Mucosa of stomach (tissue), 1 donor: ENCODE results near the gene RSL1D1.
A peak's percentile ranks its signal among the peaks of the same experiment; 100 is the strongest.

Source experiments
- H3K27me3 ChIP-seq: one replicate; pipeline ENCODE4 v1.7.0; 2013; ENCODE audit warnings: mild to moderate bottlenecking, low read length; ENCODE audit not compliant: control insufficient read depth, insufficient read depth
- H3K36me3 ChIP-seq: one replicate; pipeline ENCODE4 v1.7.0; 2013; ENCODE audit warnings: low read length; ENCODE audit not compliant: control insufficient read depth, insufficient read depth
- H3K4me1 ChIP-seq: one replicate; pipeline ENCODE4 v1.7.0; 2013; ENCODE audit warnings: mild to moderate bottlenecking, low read length; ENCODE audit not compliant: control insufficient read depth, insufficient read depth
- H3K4me3 ChIP-seq: one replicate; pipeline ENCODE4 v1.7.0; 2013; ENCODE audit warnings: low read length
- H3K9ac ChIP-seq: one replicate; pipeline ENCODE4 v1.7.0; 2013; ENCODE audit warnings: mild to moderate bottlenecking, low read length, moderate library complexity
- H3K9me3 ChIP-seq: one replicate; pipeline ENCODE4 v1.7.0; 2013; ENCODE audit warnings: mild to moderate bottlenecking, low read length, moderate library complexity; ENCODE audit not compliant: control insufficient read depth
- donor health status: Pancreatic carcinoma.

RSL1D1 gene

DNA sequence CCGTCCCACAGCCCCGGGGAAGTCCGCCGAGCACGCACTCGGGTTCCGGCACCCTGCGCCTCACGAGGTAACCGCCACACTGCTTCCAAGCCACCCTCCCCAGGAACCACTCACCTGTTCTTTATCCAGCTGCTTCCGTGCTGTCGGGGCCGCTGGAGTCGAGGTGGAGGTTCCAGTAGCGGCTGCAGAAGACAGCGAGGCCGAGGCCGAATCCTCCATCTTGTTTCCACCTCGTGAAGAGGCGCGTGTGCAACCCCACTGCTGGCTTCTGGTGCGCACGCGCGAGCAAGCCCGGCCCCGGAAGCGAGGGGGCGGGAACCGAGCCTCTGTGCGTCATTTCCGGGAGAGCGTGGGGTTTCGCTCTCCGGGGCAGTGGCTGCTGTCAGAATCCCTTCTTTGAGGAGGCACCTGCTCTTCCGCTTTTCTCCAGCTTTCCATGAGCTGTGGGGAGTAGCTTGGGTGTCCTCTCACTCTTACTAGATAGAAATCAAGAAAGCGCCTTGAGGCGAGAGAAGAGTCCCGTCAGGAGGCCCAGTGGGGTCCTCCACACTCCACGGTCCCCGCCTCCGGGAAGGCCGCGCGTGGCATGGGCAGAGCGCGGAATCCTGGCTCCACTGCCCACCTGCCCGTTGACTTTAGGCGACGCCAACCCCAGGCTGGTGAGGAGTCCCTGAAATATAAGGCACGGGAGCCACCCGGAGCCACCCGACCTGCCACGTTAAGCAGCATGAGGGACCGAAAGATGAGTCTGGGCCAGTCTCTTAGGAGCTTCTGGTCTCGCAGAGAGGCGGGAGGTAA lies at the start of gene RSL1D1:
TSS of gene RSL1D1 (minus strand) at position 249 of the 798 bp plus-strand sequence. CDS start at position 219, 30 bp downstream.
- H3K9me3 ChIP-seq, result no peaks in the 10 kb centered on the region
- no peaks in the 10 kb centered on the region for H3K36me3 ChIP-seq
- peak within 1 kb of the TSS; percentile 93 for H3K4me3 ChIP-seq
- peaks cover 12% of the 10 kb centered on the region for H3K4me1 ChIP-seq
- H3K9ac ChIP-seq, result peak within 1 kb of the TSS; percentile 85
- no peaks in the 10 kb centered on the region for H3K27me3 ChIP-seq

- no peaks in the 10 kb centered on the region for H3K9me3 ChIP-seq
- no peaks in the 10 kb centered on the region for H3K27me3 ChIP-seq
- H3K4me3 ChIP-seq, result no peak overlapping the region
- no peaks in the 10 kb centered on the region for H3K36me3 ChIP-seq
- H3K9ac ChIP-seq, result no peak overlapping the region
- no peaks in the 10 kb centered on the region for H3K4me1 ChIP-seq
Observed at GRCh38 chr16:11901091-11901490, 49.7 kb upstream of the RSL1D1 start.

GRCh38 chr16:11896486-11897176 lies 45.3 kb upstream of the RSL1D1 start:
- H3K4me3 ChIP-seq, result no peak overlapping the region
- no peaks in the 10 kb centered on the region for H3K36me3 ChIP-seq
- no peaks in the 10 kb centered on the region for H3K4me1 ChIP-seq
- no peak overlapping the region for H3K9ac ChIP-seq
- H3K9me3 ChIP-seq, result no peaks in the 10 kb centered on the region
- no peaks in the 10 kb centered on the region for H3K27me3 ChIP-seq

DNA sequence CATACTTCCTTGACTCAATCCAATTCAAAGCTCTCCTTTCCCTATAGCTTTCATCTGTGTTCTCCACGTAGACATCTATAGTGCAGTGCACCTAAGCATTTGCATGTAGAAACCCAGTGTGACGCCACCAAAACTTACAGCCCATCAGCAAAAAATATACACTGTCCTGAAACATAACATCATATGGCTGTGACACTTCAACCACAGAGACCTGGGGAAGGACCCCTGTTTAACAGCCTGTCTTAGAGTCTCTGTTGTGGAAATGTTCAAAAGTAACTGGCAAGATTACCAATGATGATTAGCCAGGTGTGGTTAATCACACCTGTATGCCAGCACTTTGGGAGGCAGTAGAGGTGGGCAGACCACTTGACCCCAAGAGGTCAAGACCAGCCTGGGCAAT lies 42.2 kb upstream of the RSL1D1 start:
- Histone ChIP-seq H3K36me3 (no peaks in the 10 kb centered on the region), H3K4me3 (no peak overlapping the region), H3K9me3 (no peaks in the 10 kb centered on the region), H3K9ac (no peak overlapping the region), H3K4me1 (no peaks in the 10 kb centered on the region), H3K27me3 (no peaks in the 10 kb centered on the region)

- H3K27me3 ChIP-seq, result no peaks in the 10 kb centered on the region
- H3K9me3 ChIP-seq, result no peaks in the 10 kb centered on the region
- no peaks in the 10 kb centered on the region for H3K36me3 ChIP-seq
- no peak overlapping the region for H3K9ac ChIP-seq
- no peaks in the 10 kb centered on the region for H3K4me1 ChIP-seq
- H3K4me3 ChIP-seq, result no peak overlapping the region
Observed at GRCh38 chr16:11892761-11893160, 41.4 kb upstream of the RSL1D1 start.

GRCh38 chr16:11890231-11890965 lies 39.1 kb upstream of the RSL1D1 start:
- no peak overlapping the region for H3K4me3 ChIP-seq
- no peaks in the 10 kb centered on the region for H3K4me1 ChIP-seq
- no peak overlapping the region for H3K9ac ChIP-seq
- no peaks in the 10 kb centered on the region for H3K36me3 ChIP-seq
- H3K27me3 ChIP-seq, result no peaks in the 10 kb centered on the region
- H3K9me3 ChIP-seq, result no peaks in the 10 kb centered on the region

DNA sequence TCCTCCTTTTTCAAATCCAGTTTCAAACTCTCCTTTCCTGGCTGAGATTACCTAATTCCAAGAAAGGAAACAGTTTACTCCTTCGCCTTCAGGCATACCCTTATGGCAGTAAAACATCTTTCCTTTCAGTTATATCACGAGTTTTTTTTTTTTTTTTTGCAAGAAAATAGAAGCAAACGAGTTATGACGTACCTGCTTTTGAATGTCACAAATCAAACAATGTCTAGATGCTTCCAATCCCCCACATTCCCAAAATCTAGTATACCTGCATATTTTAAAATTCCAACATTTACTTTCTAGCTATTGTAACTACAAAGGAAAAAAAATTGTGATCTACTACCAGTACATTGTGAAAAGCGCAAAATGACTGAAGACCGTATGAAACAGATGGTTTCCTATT lies 35.5 kb upstream of the RSL1D1 start:
- Histone ChIP-seq H3K4me1 (no peaks in the 10 kb centered on the region), H3K9ac (no peak overlapping the region), H3K36me3 (no peaks in the 10 kb centered on the region), H3K4me3 (no peak overlapping the region), H3K27me3 (no peaks in the 10 kb centered on the region), H3K9me3 (no peaks in the 10 kb centered on the region)

DNA sequence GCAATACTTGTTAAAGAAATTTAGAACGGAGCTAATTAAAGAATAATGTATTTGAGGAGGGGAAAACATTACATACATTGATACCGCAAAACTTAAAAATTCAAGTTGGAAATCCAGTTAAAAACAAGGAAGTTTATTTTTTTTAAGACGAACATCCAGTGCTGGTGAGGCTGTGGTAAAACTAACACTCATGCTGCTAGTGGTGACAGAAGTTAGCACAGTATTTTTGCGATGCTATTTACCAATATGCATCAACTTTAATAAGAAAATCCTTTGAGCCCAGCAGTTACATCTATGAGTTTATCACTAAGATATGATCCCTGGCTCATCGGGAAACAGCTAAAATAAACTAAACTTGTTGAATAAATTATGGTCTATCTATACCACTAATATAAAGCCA lies 32.7 kb upstream of the RSL1D1 start:
- Histone ChIP-seq H3K4me3 (no peak overlapping the region), H3K9ac (no peak overlapping the region), H3K4me1 (no peaks in the 10 kb centered on the region), H3K36me3 (no peaks in the 10 kb centered on the region), H3K9me3 (no peaks in the 10 kb centered on the region), H3K27me3 (no peaks in the 10 kb centered on the region)

- no peaks in the 10 kb centered on the region for H3K4me1 ChIP-seq
- H3K4me3 ChIP-seq, result no peak overlapping the region
- no peak overlapping the region for H3K9ac ChIP-seq
- H3K9me3 ChIP-seq, result no peaks in the 10 kb centered on the region
- H3K27me3 ChIP-seq, result no peaks in the 10 kb centered on the region
- H3K36me3 ChIP-seq, result no peaks in the 10 kb centered on the region
Observed at GRCh38 chr16:11880007-11880406, 28.7 kb upstream of the RSL1D1 start.

DNA sequence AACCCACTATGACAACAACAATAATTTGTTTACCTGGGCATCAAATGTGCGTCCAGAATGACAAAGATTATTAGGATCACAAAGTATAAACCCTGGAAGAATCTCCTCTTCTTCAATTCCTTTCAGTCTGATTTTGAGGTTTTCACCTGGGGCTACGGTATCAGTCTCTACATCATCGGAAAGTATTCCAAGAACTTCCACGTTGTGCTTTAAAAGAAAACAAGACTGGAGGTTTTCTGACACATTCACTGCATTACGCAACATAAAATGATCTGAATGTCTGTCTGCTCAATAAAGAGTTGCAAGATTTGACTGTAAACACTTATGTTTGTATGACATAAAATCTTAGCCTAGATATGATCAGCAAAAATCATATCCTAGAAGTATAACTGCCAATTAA lies 26.0 kb upstream of the RSL1D1 start:
- no peaks in the 10 kb centered on the region for H3K9me3 ChIP-seq
- H3K4me3 ChIP-seq, result no peak overlapping the region
- no peaks in the 10 kb centered on the region for H3K36me3 ChIP-seq
- no peak overlapping the region for H3K9ac ChIP-seq
- no peaks in the 10 kb centered on the region for H3K4me1 ChIP-seq
- H3K27me3 ChIP-seq, result no peaks in the 10 kb centered on the region

GRCh38 chr16:11876306-11876705 lies 25.0 kb upstream of the RSL1D1 start:
- Histone ChIP-seq H3K27me3 (no peaks in the 10 kb centered on the region), H3K4me1 (no peaks in the 10 kb centered on the region), H3K4me3 (no peak overlapping the region), H3K36me3 (no peaks in the 10 kb centered on the region), H3K9ac (no peak overlapping the region), H3K9me3 (no peaks in the 10 kb centered on the region)

DNA sequence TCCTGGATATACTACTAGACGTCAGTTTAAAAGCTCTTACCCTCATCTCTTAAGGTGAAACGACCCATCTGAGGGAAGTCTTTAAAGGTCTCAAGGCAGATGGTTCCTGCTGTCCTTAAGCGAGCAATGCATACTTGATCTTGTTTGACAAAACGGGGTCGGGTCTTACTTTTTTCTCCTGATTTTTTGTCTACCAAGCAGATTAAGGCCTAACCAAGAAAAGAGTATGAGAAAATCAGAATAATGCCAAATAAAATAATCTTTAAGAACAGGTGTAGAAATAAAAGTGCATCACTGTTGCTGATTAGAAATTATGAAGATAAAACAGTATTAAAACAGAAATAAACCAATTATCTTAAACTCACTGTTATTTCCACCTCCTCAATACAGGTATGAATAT lies 24.4 kb upstream of the RSL1D1 start:
- H3K27me3 ChIP-seq, result no peaks in the 10 kb centered on the region
- no peaks in the 10 kb centered on the region for H3K36me3 ChIP-seq
- no peaks in the 10 kb centered on the region for H3K9me3 ChIP-seq
- no peak overlapping the region for H3K9ac ChIP-seq
- no peak overlapping the region for H3K4me3 ChIP-seq
- H3K4me1 ChIP-seq, result no peaks in the 10 kb centered on the region
